Esophagus squamous epithelium (tissue), 4 donors: ENCODE data around the gene RAB26.

Experiments
- CTCF ChIP-seq, 6 experiments: fragments of 450-650 bp in 4 of 6; fragments of 200-600 bp in 2 of 6; sonication (generic) in 2 of 6; IDR thresholded peaks; one replicate each; pipeline ENCODE4 v1.5.1; 2016 to 2019; ENCODE audit warnings: antibody characterized with exemption in 6 of 6, mild to moderate bottlenecking in 4 of 6, moderate library complexity in 4 of 6
- POLR2A ChIP-seq, 4 donors: fragments of 450-650 bp; IDR thresholded peaks; one replicate each; pipeline ENCODE4 v1.6.1; 2017; ENCODE audit warnings: antibody characterized with exemption in 4 of 4, mild to moderate bottlenecking in 4 of 4, moderate library complexity in 3 of 4

- TF ChIP-seq POLR2A (IDR thresholded peaks at IDR 0.05), result no peak
- no peak for TF ChIP-seq CTCF (IDR thresholded peaks at IDR 0.05)
Observed at GRCh38 chr16:2196981-2197511, 48.6 kb downstream of the RAB26 start.
